Keratinocyte (primary cell): ENCODE data around the gene HOXA11. TPM values are rescaled to one million over a fixed set of nuclear protein-coding genes. Genes with fewer than 3 reads are reported as not detected.

Source experiments
- DNase-seq: peaks from one replicate; pipeline ENCODE4 v3.0.0-alpha.2; 2011; ENCODE audit warnings: low read depth, missing footprints, low spot score
- FAIRE-seq: peaks from 2 replicates; lab custom pipeline; 2011; peaks lifted over from hg19 to GRCh38; lab: Jason Lieb, UNC
- H2AFZ ChIP-seq: 2 replicates; pipeline ENCODE4 v1.6.0; 2012; ENCODE audit warnings: low read length, control low read depth, inconsistent platforms; ENCODE audit not compliant: control insufficient read depth
- H3K27ac ChIP-seq: 2 replicates; pipeline ENCODE4 v1.5.1; 2011; ENCODE audit warnings: low read length; ENCODE audit not compliant: control insufficient read depth, insufficient read depth
- H3K27me3 ChIP-seq: 3 replicates; pipeline ENCODE4 v1.6.0; 2011; ENCODE audit warnings: low read length; ENCODE audit not compliant: control insufficient read depth, insufficient read depth; ENCODE audit errors: extremely low read depth
- H3K36me3 ChIP-seq, 2 experiments: 2 replicates in 1 of 2; 3 replicates in 1 of 2; pipeline ENCODE4 v1.5.1; 2011; ENCODE audit warnings: low read length in 2 of 2, mild to moderate bottlenecking in 1 of 2; ENCODE audit not compliant: control insufficient read depth in 2 of 2, insufficient read depth in 2 of 2; ENCODE audit errors: extremely low read depth in 1 of 2
- H3K4me1 ChIP-seq: 3 replicates; pipeline ENCODE4 v1.5.1; 2011; ENCODE audit warnings: low read length; ENCODE audit not compliant: control insufficient read depth, insufficient read depth; ENCODE audit errors: extremely low read depth
- H3K4me2 ChIP-seq: 3 replicates; pipeline ENCODE4 v1.6.0; 2011; ENCODE audit warnings: low read depth, low read length; ENCODE audit not compliant: control insufficient read depth, insufficient read depth; ENCODE audit errors: extremely low read depth
- H3K4me3 ChIP-seq, 3 experiments: fragments of 200-600 bp in 1 of 3; sonication (generic) in 1 of 3; 2 replicates in 2 of 3; 3 replicates in 1 of 3; pipeline ENCODE4 v1.5.1; 2011 to 2016; ENCODE audit warnings: low read length in 3 of 3, mild to moderate bottlenecking in 3 of 3, control low read depth in 2 of 3, inconsistent platforms in 1 of 3, low read depth in 1 of 3, mixed read lengths in 1 of 3, mixed run types in 1 of 3, moderate library complexity in 1 of 3; ENCODE audit not compliant: control insufficient read depth in 2 of 3, insufficient read depth in 2 of 3; ENCODE audit errors: extremely low read depth in 1 of 3
- H3K79me2 ChIP-seq: 2 replicates; pipeline ENCODE4 v1.6.0; 2012; ENCODE audit warnings: low read length; ENCODE audit not compliant: control insufficient read depth, insufficient read depth
- H3K9ac ChIP-seq: 3 replicates; pipeline ENCODE4 v1.6.0; 2011; ENCODE audit warnings: low read length; ENCODE audit not compliant: control insufficient read depth, insufficient read depth; ENCODE audit errors: extremely low read depth
- H3K9me1 ChIP-seq: 3 replicates; pipeline ENCODE4 v1.6.0; 2011; ENCODE audit warnings: low read length; ENCODE audit not compliant: control insufficient read depth, insufficient read depth; ENCODE audit errors: extremely low read depth
- H3K9me3 ChIP-seq: 2 replicates; pipeline ENCODE4 v1.5.1; 2012; ENCODE audit warnings: low read depth, low read length; ENCODE audit not compliant: control insufficient read depth
- H4K20me1 ChIP-seq: 3 replicates; pipeline ENCODE4 v1.6.0; 2011; ENCODE audit warnings: low read length; ENCODE audit not compliant: control insufficient read depth, insufficient read depth; ENCODE audit errors: extremely low read depth
- EZH2 ChIP-seq: IDR thresholded peaks from one replicate; pipeline ENCODE4 v1.6.1; 2012; ENCODE audit warnings: inconsistent platforms, mild to moderate bottlenecking, low read length, moderate library complexity
- dilution Hi-C: fragments of 300-500 bp; cut with MboI; formaldehyde crosslinking; loops from one replicate; pipeline ENCODE4 v1.7.0; 2020; ENCODE audit warnings: low sequenced_read_pairs; ENCODE audit not compliant: extremely low pct_ligation_motif_present
- polyA plus RNA-seq, 5 experiments: library from polyadenylated mRNA; depleted of rRNA in 3 of 5; stranded (reverse) in 3 of 5; stranded (forward) in 1 of 5; unstranded in 1 of 5; fragments of >200 nt; gene quantifications; 1 replicate in 1 of 5; 2 replicates in 3 of 5; 3 replicates in 1 of 5; pipeline versions ENCODE4 v1.2.1 to v1.2.3, GENCODE V29; 2011 to 2012; ENCODE audit warnings: missing spikeins in 2 of 5, low read depth in 1 of 5, low replicate concordance in 1 of 5
- TF ChIP-seq, protein P1 (sequence below), 3 experiments: IDR thresholded peaks in 1 of 3; conservative IDR thresholded peaks in 1 of 3; optimal IDR thresholded peaks in 1 of 3; 2 replicates in 2 of 3; 3 replicates in 1 of 3; pipeline versions ENCODE3 to v1.5.1; 2011; ENCODE audit warnings: low read length in 3 of 3, mild to moderate bottlenecking in 3 of 3, moderate library complexity in 2 of 3, control low read depth in 1 of 3, inconsistent platforms in 1 of 3; ENCODE audit not compliant: insufficient read depth in 2 of 3; ENCODE audit errors: extremely low read depth in 1 of 3

The HOXA11 gene
- polyA plus RNA-seq, 1 donor (not counting 4 experiments of a cell fraction or from before 2014, with no cell fraction given) = 0.07 TPM

DNA sequence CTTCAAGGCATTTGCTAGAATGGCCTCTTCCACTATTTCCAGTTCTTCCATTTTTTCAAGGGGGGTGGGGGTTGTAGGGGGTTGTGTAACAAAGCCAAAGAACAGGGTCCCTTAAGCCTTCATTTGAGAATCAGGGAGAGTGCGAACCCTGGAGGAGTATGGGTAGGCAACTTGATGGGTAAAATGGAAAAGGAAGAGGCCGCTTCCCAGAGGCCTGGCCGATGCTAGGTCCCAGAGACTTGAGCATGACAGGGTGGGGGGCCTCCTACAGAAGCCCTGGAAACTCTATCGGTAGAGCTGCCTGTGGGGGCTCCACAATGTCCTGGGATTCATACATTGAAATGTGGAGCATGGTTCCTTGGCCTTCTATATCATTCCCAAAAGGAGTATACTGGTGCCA is 24.0 kb upstream of the HOXA11 start:
- Histone ChIP-seq H3K27me3 (peaks cover 93% of the 10 kb centered on the region), H3K4me1 (peaks cover 5% of the 10 kb centered on the region), H2AFZ (no peak overlapping the region), H3K79me2 (no peaks in the 10 kb centered on the region), H3K4me3 (no peak overlapping the region), H3K9ac (no peak overlapping the region), H3K27ac (no peak overlapping the region), H3K9me3 (no peaks in the 10 kb centered on the region), H3K4me2 (no peak overlapping the region), H3K36me3 (no peaks in the 10 kb centered on the region), H4K20me1 (peaks cover 18% of the 10 kb centered on the region), H3K9me1 (no peaks in the 10 kb centered on the region)
- FAIRE-seq (no peak), DNase-seq (no peak)
- dilution Hi-C loops = loop anchor here (25.0 kb wide), 1 partner anchor 378 kb away; no protein-coding TSS in a partner anchor
- TF ChIP-seq EZH2 = no peak
- TF ChIP-seq, protein P1, sequence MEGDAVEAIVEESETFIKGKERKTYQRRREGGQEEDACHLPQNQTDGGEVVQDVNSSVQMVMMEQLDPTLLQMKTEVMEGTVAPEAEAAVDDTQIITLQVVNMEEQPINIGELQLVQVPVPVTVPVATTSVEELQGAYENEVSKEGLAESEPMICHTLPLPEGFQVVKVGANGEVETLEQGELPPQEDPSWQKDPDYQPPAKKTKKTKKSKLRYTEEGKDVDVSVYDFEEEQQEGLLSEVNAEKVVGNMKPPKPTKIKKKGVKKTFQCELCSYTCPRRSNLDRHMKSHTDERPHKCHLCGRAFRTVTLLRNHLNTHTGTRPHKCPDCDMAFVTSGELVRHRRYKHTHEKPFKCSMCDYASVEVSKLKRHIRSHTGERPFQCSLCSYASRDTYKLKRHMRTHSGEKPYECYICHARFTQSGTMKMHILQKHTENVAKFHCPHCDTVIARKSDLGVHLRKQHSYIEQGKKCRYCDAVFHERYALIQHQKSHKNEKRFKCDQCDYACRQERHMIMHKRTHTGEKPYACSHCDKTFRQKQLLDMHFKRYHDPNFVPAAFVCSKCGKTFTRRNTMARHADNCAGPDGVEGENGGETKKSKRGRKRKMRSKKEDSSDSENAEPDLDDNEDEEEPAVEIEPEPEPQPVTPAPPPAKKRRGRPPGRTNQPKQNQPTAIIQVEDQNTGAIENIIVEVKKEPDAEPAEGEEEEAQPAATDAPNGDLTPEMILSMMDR (optimal IDR thresholded peaks at IDR 0.05 in 1 of 3, IDR thresholded peaks at IDR 0.05 in 1 of 3, conservative IDR thresholded peaks at IDR 0.05 in 1 of 3; ENCODE audit: extremely low read depth in 1 of 3, insufficient read depth in 2 of 3, low read length in 3 of 3) = no peak

GRCh38 chr7:27207348-27207985 is 22.4 kb upstream of the HOXA11 start:
- dilution Hi-C loops = loop anchor here (25.0 kb wide), 1 partner anchor 380 kb away; no protein-coding TSS in a partner anchor
- Histone ChIP-seq H3K36me3 (no peaks in the 10 kb centered on the region), H3K27me3 (peaks cover 93% of the 10 kb centered on the region), H3K27ac (no peak overlapping the region), H4K20me1 (peaks cover 16% of the 10 kb centered on the region), H3K9ac (no peak overlapping the region), H2AFZ (no peak overlapping the region), H3K79me2 (no peaks in the 10 kb centered on the region), H3K4me2 (no peak overlapping the region), H3K9me1 (no peaks in the 10 kb centered on the region), H3K4me3 (no peak overlapping the region), H3K9me3 (no peaks in the 10 kb centered on the region), H3K4me1 (peaks cover 5% of the 10 kb centered on the region)
- TF ChIP-seq, protein P1 (optimal IDR thresholded peaks at IDR 0.05 in 1 of 3, IDR thresholded peaks at IDR 0.05 in 1 of 3, conservative IDR thresholded peaks at IDR 0.05 in 1 of 3; ENCODE audit: extremely low read depth in 1 of 3, insufficient read depth in 2 of 3, low read length in 3 of 3) = no peak
- TF ChIP-seq EZH2 = no peak
- DNase-seq = no peak
- FAIRE-seq = no peak
